Caki2 (cell line): ENCODE data around the gene C17orf50. TPM values are rescaled to one million over a fixed set of nuclear protein-coding genes. Genes with fewer than 3 reads are reported as not detected.

ENCODE experiments used
- DNase-seq: peaks from one replicate; pipeline ENCODE4 v3.0.0-alpha.2; 2015; ENCODE audit warnings: low read depth
- in situ Hi-C: cut with HindIII; loops from 2 replicates; pipeline ENCODE4 v1.10.0; 2016; ENCODE audit warnings: low sequenced_read_pairs, low pct_unique_long_range_greater_than_20kb, mixed read lengths
- total RNA-seq: library from RNA; depleted of rRNA; stranded (reverse); fragments of >200 nt; shearing (Covaris generic); gene quantifications from 2 replicates; pipeline ENCODE4 v1.2.3, GENCODE V29; 2014; ENCODE audit warnings: low replicate concordance

Gene C17orf50
- total RNA-seq, 1 experiment from 2014 or later, result not detected

DNA sequence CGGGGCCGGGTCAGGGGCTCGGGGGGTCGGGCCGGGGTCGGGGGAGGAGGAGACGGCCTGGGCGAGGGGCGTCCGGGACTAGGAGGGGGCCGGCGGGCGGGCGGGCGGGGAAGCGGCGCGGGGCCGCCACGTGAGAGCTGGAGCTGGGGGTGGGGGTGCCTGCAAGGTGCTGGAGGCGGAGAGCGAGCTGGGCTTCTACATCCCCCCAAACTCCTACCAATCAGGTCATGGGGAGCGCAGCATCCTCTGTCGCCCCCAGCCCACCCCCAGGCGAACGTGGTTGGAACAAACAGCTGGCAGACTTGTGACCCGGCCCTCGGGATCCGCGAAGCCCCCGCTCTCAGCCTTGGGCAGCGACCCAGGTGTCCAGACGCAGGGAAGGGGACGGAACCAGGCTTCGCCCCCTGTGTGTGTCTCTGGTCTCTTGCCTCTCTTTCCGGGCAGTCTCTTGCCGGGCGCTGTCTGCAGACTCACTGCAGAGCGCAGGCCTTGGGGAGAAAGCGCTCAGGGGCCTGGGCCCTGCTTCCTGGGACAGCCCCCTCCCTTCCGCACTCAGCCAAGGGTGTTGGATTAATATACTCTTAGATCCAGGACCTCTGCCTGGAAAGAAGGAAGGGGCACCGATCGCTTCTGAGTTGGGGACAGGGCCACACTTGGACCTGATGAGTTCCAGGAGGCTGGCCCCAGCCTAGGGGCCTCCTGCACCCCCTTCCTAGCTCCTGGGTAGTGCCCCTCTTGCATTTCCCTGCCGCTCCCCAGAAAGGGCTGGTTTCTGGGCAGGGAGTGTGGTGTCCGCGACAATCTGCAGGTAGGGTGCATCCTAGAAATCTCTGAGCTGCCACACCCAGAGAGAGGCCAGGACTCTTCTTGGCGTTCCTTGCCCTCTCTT, 28.5 kb upstream of the C17orf50 start:
- in situ Hi-C loops, result no loop called here
- no peak for DNase-seq

DNA sequence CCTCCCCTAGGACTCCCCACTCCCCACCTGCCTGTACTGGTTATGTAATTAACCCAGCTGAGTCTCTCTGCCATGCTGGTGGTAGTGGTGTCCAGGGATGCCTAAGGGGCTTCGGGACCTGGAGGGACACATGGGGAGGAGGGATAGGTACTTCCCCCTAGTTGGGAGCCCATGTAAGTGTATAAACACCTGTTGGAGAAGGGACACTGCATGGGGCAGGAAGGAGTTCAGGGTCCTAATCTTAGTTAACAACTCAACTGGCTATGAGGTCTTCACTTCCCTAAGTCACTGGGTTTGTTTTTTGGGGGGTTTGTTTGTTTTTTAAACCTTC, 27.9 kb upstream of the C17orf50 start:
- in situ Hi-C loops, result no loop called here
- DNase-seq, result no peak

DNA sequence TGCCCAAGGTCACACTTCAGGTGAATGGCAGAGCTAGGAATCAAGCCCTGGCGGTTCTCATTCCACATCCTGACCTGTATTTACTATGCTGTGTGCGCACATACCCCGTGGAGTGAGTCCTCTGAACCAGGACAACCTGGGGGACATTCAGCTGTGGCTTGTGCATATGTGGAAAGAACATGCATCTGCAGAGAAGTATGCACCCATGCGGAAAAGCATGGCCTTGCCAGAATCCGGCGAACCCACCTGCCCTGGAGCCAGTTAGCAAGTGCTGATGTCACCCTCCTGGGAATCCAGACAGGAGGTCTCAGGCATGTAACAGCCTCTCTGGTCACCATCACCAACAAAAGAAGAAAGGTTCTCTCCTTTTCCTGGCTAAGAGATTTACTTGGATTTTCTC, 27.3 kb upstream of the C17orf50 start:
- in situ Hi-C loops, result no loop called here
- DNase-seq, result no peak

DNA sequence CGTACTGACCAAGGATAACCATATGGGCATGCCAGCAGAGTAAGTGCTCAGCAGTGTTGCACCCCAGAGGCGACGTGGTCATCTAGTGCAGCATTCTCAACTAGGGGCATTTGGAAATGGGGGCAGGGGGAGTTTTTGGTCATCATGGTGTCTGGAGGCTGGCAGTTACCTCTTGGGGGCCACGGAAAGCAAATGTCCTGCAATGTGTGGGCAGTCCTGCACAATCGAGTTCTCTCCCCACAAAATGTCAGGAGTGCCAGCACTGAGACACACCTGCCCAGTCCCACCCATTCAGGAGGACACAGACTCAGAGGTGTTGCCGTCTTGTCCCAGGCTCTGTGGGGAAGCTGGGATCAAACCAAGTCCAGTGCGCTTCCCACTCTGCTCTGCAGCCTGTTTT, 26.3 kb upstream of the C17orf50 start:
- in situ Hi-C loops, result no loop called here
- no peak for DNase-seq

DNA sequence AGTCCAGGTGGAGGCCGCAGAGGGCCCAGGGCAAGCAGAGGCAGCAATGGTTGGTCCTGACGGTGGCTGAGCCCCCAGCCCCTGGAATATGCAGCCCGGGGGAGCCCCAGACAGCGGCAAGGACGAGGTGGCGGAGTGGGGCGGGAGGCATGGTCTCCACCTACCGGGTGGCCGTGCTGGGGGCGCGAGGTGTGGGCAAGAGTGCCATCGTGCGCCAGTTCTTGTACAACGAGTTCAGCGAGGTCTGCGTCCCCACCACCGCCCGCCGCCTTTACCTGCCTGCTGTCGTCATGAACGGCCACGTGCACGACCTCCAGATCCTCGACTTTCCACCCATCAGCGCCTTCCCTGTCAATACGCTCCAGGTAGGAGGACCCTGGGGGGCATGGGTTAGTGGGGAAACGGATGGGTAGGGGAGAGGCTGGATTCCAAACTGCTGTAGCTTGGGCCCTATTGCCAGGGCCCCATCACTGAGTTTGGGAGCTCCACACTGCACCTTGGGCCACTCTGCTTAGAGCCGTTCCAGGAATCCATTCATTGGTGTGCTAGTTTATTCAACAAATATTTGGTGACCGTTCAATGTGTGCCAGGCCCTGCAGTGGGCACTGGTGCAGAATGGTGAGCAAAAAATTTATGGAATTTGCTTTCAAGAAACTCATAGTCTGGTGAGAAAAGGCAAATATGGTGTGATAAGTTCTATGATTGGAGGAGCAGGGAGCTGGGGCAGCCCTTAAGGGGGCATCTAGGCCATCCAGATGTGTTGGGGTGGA, 25.5 kb upstream of the C17orf50 start:
- DNase-seq, result no peak
- in situ Hi-C loops, result no loop called here

DNA sequence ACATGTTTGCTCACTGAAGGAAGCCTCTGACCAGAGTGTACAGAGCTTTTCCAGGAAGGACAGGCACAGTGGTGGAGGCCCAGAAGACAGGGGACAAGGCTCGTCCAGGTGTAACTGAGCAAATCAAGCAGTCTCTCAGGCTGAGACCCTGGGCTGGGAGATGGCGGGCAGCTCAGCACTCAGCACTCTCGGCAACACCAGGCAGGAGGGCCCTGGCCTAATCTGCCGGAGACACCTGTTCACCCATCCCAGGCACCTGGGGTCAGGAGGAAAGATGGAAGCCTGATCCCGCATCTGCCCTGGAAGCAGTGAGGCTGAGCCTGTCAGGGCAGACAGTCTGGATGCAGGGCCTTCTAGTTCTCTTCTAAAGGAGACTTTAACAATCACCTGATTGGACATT, 24.5 kb upstream of the C17orf50 start:
- in situ Hi-C loops, result no loop called here
- DNase-seq, result no peak

DNA sequence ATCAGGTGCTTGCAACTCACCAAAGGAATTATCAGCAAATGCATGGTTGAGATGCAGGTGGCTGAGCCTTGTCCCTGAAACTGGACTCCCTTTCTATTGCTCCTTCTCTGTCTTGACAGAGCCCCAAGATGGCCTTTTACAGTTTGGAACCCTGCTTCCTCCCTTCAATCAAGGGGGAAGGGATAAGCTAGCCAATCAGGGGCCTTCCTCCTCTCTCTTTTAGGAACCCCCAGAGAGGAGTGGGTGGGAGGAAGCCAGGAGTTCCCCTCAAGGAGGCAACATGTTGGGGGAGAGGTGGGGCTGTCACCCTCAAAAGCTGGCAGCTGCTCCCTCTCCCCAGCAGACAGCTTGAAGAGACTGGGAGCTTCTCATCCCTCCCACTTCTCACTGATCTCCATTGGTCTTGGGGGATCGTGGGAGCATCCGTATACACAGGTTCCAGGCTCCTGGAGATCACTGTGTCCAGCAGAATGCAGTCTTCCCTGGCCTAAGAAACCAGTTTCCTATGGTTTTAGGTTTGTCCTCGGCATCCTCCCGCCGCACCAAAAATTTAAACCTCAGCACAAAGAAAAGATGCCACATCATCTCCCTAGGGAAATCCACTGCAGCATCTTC, 22.1 kb upstream of the C17orf50 start:
- DNase-seq, result no peak

DNA sequence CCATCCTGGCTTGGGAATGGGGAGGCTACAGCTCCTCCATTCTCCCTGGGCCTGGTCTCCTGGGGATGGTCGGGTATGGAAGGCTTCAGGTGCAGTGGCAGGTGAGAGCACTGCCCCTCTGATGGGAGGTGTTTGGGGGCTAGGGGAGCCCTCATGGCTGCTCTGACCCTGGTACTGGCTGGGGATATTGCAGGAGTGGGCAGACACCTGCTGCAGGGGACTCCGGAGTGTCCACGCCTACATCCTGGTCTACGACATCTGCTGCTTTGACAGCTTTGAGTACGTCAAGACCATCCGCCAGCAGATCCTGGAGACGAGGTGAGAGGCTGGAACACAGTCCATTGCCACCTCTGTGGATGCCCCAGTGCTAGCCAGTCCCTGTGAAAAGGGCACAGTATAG, 20.5 kb upstream of the C17orf50 start:
- no peak for DNase-seq
- in situ Hi-C loops, result no loop called here

More for the DNA sequence above, 22.1 kb upstream of the C17orf50 start:
- in situ Hi-C loops, result no loop called here

DNA sequence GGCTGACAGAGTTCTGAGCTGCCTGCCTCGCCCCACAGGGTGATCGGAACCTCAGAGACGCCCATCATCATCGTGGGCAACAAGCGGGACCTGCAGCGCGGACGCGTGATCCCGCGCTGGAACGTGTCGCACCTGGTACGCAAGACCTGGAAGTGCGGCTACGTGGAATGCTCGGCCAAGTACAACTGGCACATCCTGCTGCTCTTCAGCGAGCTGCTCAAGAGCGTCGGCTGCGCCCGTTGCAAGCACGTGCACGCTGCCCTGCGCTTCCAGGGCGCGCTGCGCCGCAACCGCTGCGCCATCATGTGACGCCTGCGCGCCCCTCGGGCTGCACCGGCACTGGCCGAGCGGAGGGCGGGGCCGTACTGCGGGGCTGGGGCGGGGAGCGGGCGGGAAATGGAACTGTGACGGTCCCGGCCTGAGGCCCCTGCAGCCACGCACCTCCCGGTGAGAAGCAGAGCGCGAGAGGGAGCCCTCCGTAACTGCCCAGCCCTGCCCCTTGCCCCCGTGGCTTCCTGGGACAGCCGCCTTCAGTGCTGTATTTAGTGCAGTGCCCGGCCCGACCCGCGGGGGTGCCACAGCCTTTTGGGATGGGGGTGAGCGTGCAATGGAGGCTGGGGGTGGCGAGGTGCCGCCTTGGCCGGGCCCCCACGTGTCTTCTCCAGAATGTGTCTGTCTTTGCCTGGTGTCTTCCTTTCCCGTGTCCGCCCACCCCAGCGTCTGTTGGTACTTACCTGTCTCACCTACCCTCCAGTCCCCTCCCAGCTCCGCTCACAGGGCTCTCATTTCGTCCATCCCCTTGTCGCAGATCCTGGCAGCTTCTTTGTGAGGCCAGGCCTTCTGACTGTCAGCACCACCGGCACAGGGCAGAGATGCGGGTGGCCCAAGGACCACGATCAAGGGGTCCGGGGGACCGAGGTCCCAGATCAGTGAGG, 19.4 kb upstream of the C17orf50 start:
- in situ Hi-C loops, result no loop called here

DNA sequence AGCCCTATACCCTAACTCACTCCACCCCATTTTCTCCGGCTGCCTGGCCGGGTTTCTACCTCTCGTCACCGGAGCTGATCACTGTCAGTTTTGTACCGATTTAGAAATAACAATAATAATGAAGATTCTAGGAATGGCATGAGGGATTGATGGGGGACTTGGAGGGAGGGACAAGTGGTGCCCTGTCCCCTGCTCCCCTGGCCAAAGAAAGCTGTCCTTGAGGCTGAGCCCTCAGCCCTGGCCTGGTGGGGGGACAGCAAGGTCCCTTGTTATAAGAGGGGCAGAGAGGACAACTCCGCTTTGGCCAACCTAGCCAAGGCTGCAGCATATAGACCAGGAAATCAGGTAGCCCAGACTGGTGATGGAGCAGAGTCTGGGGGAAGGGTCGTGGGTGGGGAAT, 18.2 kb upstream of the C17orf50 start:
- no peak for DNase-seq
- in situ Hi-C loops, result no loop called here

More for the DNA sequence above, 19.4 kb upstream of the C17orf50 start:
- no peak for DNase-seq

DNA sequence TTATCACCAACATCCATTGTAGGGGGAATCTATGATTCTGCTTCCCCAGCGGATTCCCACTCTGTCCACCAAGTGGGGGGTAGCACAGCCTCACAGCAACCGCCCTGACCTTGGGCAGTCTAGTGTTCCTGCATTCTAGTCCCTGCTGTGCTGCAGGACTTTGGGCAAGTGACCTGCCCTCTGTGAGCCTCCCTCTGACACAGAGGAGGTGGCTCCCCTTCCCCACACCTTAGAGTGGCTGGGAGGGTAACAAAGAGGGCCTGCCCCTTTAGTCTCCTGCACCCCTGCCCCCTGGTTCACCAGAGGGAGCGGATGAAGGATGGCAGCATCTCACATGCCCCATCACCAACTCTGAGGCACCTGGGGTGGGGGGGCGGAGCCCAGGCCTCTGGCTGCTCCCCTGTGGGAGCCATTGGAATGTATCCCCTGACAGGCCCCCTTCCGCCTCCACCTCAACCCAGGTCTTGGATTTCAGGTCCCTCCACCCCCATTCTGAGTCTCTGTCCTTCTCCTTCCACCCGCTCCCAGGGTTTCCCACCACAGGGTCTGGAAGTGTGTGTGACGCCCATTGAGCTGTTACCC, 17.7 kb upstream of the C17orf50 start:
- DNase-seq, result no peak
- in situ Hi-C loops, result no loop called here

DNA sequence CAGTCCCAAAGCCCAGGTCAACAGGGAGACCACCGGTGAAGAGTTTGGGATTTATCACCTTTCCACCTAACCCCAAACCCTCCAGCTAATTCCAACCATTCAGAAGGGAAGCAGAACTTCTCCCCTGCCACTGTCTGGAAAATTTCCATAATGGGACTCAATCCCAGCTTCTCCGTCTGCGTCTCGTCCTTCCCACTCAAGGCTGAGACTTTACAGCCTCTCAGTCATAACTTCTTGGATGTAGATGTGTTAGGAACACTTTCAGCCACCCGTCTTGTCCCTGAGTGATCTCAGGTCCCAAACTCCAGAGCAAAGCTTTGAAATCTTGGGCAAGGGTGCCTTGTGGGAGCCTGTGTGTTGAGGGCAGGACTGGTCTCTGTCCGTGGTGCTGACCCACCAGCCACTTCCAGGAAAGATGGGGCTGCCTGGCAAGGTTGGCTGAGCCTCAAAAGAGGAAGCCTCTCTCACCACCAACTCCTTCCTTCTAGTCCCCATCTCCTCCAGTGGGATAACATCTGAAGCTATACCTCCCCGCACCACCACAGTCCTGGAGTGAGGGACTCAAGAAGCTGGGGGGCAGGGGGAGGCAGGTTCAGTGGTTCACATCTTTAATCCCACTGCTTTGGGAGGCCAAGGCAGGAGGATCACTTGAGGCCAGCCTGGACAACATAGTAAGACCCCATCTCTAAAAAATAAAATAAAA, 16.9 kb upstream of the C17orf50 start:
- peak; percentile 36 for DNase-seq
- in situ Hi-C loops, result no loop called here

DNA sequence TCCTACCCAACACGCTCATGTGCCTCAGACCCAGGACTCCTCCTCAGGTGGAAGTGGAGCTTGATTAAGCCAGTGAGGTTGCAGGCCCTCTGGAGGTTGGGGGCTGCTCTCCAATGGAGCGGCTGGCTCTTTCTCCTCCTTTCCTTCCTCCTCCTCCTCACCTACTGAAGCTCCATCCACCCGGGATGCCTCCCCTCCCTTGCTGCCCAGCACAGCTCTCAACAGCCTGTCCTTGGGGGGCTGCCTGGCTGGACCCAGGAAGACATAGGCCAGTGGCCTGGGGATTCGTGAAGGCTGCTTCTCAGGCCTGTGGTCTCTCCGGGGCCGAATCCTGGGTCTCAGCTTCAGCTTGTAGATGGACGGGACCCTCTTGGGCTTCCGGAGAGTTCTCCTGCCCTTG, 15.9 kb upstream of the C17orf50 start:
- in situ Hi-C loops, result no loop called here
- no peak for DNase-seq

DNA sequence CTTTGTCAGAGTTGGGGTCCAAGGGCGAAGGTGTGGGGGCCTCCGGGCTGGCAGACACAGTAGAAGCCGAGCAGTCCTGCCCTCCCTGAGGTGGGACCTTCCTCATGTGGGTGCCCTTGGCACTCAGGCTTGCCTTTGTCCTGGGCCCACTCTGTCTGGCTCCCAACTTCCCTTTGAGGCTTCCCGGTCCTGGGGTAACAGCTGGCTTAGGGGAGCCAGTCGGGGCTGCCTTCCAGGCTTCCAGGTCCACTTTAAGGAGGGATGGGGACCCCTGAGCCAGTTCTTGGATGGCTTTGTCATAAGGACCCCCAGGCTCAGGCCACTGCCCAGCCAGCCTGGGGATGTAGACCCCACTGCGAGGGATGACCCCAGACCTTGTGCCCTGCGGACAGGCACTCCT, 15.4 kb upstream of the C17orf50 start:
- in situ Hi-C loops, result no loop called here
- no peak for DNase-seq

DNA sequence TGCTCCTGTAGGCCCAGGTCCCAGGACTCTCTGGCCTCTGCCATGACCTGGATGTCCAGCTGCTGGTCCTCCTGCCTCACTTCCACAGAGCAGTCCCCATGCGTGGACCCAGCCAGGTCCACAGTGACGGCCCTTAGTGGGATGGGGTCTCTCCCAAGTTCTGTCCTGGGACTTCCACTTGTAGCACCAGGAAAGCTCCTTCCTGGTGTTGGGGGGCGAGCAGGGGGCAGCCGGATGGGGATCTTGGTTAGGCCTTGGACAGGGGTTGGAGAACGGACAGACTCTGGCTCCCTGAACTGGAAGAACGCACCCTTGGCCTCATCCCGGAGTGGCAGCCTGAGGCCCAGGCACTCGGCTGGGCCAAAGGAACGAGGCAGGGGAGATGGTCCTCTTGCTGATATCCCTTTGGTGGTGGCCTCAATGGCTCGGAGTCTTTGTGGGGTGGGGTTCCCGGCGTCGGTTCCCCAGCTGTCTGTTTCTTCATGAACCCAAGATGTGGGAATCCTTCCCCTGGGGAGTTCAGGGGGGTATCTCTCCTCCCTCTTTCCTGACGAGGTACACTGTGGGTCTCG, 14.9 kb upstream of the C17orf50 start:
- no peak for DNase-seq
- in situ Hi-C loops, result no loop called here

DNA sequence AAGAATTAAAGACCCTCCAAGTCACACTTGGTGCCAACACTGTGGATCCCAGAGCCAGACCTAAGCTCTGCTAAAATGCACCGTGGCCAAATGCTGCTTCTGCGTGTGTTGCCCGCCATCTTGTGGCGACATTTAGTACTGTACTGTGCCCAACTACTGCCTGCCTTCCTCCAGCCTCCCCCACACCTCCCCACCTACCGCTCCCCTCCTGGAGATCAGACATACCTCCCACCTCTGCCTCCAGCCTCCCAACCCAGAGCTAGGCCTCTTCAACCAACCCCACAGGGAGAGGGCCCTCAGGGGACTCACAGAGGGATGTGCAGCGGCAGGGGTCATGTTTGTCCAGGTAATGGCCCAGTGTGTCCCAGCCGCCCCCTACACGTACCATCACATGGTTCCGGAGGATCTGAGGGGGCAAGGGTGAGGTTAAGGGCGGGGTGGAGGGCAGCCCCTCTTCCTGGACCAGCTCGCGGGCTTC, 13.1 kb upstream of the C17orf50 start:
- in situ Hi-C loops, result no loop called here
- peak; percentile 45 for DNase-seq

DNA sequence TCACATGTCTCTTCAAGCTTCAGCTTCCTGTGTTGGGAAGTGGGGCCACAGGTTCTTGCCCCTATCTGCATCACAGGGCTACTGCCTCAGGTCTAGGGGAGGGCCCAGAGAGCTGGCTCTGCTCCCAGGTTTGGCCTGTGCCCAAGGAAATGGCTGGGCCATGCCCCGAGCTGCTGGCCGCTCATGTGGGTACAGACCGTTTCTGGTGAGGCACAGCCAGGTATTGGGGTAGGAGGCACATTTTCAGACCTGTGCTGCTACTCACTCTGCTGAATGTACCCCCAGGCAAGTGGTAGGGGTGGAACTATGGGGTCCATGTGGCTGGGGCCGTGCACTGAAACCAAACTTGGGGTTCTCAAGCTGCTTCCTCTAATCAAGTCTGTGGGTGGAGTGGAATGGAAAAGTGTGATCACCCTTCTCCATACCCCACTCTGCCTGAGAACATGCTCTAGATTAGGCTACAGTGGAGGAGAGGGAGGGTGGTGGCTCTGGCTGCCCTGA, 12.3 kb upstream of the C17orf50 start:
- DNase-seq, result no peak
- in situ Hi-C loops, result no loop called here
